Measurements from ENCODE around the gene CACNA2D2.

GRCh38 chr3:50316657-50317242 lies 186.7 kb downstream of the CACNA2D2 start:
- TF ChIP-seq REST (IDR thresholded peaks at IDR 0.05; ENCODE audit: insufficient replicate concordance, low read depth) (no peak), CTCF (IDR thresholded peaks at IDR 0.05; ENCODE audit: insufficient read depth, low read length) (no peak), POLR2AphosphoS5 (IDR thresholded peaks at IDR 0.05; ENCODE audit: low read depth) (no peak), GABPA (IDR thresholded peaks at IDR 0.05; ENCODE audit: low read depth) (no peak)
